ENCODE results near the gene BRINP3. TPM values are rescaled to one million over a fixed set of nuclear protein-coding genes. Genes with fewer than 3 reads are reported as not detected.
"Not testable (repeated sequence)": the region's sequence is repeated elsewhere in the genome, so short reads cannot be mapped to it uniquely, and the experiment has no call there.

The BRINP3 gene
- total RNA-seq: 1 to 10 TPM in 3 of 6 donors, under 1 TPM in 1, not detected in 2; 0.17 to 1.6 (median 1.1) TPM

GRCh38 chr1:190477762-190478148, at the start of gene BRINP3:
Gene BRINP3, minus strand, starts transcription at chr1:190477864.
- H3K4me3 ChIP-seq: peak within 1 kb of the TSS in 3 of 4 donors; percentile 16 to 39 (median 39)
- no peak for DNase-seq
- H3K4me1 ChIP-seq: peaks cover 0 to 18% (median 8%) of the 10 kb centered on the region in 4 donors
- H3K27ac ChIP-seq: no peak within 1 kb of the TSS
- ATAC-seq (ENCODE audit: low FRiP score in 2 of 2): no peak
- 3 to 7% methylated on average over 4 of the region's 4 CpGs for WGBS, 2 donors
- H3K36me3 ChIP-seq: no peaks in the 10 kb centered on the region
- TF ChIP-seq, protein P1, sequence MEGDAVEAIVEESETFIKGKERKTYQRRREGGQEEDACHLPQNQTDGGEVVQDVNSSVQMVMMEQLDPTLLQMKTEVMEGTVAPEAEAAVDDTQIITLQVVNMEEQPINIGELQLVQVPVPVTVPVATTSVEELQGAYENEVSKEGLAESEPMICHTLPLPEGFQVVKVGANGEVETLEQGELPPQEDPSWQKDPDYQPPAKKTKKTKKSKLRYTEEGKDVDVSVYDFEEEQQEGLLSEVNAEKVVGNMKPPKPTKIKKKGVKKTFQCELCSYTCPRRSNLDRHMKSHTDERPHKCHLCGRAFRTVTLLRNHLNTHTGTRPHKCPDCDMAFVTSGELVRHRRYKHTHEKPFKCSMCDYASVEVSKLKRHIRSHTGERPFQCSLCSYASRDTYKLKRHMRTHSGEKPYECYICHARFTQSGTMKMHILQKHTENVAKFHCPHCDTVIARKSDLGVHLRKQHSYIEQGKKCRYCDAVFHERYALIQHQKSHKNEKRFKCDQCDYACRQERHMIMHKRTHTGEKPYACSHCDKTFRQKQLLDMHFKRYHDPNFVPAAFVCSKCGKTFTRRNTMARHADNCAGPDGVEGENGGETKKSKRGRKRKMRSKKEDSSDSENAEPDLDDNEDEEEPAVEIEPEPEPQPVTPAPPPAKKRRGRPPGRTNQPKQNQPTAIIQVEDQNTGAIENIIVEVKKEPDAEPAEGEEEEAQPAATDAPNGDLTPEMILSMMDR (IDR thresholded peaks at IDR 0.05): no peak
- TF ChIP-seq POLR2AphosphoS5 (IDR thresholded peaks at IDR 0.05): no peak
- TF ChIP-seq EP300 (IDR thresholded peaks at IDR 0.05): no peak
- no peak for TF ChIP-seq POLR2A (IDR thresholded peaks at IDR 0.05)
- H3K27me3 ChIP-seq: no peaks in the 10 kb centered on the region
- H3K9me3 ChIP-seq: no peaks in the 10 kb centered on the region

GRCh38 chr1:190511554-190511953, 33.9 kb upstream of the BRINP3 start:
- no peak overlapping the region for H3K4me3 ChIP-seq
- 57 to 66% methylated on average over 2 of the region's 2 CpGs for WGBS, 2 donors
- TF ChIP-seq, protein P1 (IDR thresholded peaks at IDR 0.05): no peak
- no peak for TF ChIP-seq POLR2A (IDR thresholded peaks at IDR 0.05)
- no peak for TF ChIP-seq POLR2AphosphoS5 (IDR thresholded peaks at IDR 0.05)
- no peak for TF ChIP-seq EP300 (IDR thresholded peaks at IDR 0.05)

DNA sequence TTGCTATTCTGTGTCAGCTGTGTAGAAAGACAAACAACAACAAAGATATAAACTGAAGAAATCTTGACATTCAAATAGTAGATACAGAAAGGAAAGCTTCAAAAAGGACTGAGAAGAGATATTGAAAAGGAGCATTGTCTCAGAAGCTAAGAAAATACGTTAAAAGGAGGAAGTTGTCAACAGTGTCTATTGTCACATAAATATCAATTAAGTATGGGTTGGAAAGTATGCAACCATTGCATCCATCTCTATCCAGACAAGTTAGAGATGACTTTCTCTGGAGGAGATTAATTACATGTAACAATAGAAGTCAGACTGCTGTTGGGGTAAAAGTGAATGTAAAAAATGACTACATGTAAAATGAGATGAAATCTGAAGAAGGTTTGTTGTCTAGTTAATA, 29.7 kb upstream of the BRINP3 start:
- WGBS, 2 donors: 31 to 35% methylated on average over 1 of the region's 1 CpG
- H3K36me3 ChIP-seq: no peaks in the 10 kb centered on the region
- DNase-seq: no peak

More at GRCh38 chr1:190511554-190511953, 33.9 kb upstream of the BRINP3 start:
- H3K27ac ChIP-seq: no peak overlapping the region
- ATAC-seq (ENCODE audit: low FRiP score in 2 of 2) (no peak), DNase-seq (no peak)
- no peaks in the 10 kb centered on the region for H3K4me1 ChIP-seq
- H3K9me3 ChIP-seq: no peaks in the 10 kb centered on the region
- H3K27me3 ChIP-seq: no peaks in the 10 kb centered on the region
- H3K36me3 ChIP-seq: no peaks in the 10 kb centered on the region

GRCh38 chr1:190504539-190504938, 26.9 kb upstream of the BRINP3 start:
- H3K36me3 ChIP-seq; ATAC-seq (ENCODE audit: low FRiP score in 2 of 2); DNase-seq; H3K4me1 ChIP-seq; H3K27ac ChIP-seq; H3K9me3 ChIP-seq; H3K4me3 ChIP-seq; H3K27me3 ChIP-seq: not testable (repeated sequence)
- 82 to 87% methylated on average over 3 of the region's 3 CpGs for WGBS, 2 donors

More for the DNA sequence above, 29.7 kb upstream of the BRINP3 start:
- ATAC-seq (ENCODE audit: low FRiP score in 2 of 2): no peak
- H3K4me3 ChIP-seq: no peak overlapping the region
- H3K27ac ChIP-seq: no peak overlapping the region
- no peak for TF ChIP-seq EP300 (IDR thresholded peaks at IDR 0.05)
- TF ChIP-seq, protein P1 (IDR thresholded peaks at IDR 0.05): no peak
- TF ChIP-seq POLR2AphosphoS5 (IDR thresholded peaks at IDR 0.05): no peak
- no peak for TF ChIP-seq POLR2A (IDR thresholded peaks at IDR 0.05)
- no peaks in the 10 kb centered on the region for H3K4me1 ChIP-seq
- H3K9me3 ChIP-seq: peaks cover 0 to 3% (median 0%) of the 10 kb centered on the region in 4 donors
- H3K27me3 ChIP-seq: no peaks in the 10 kb centered on the region

DNA sequence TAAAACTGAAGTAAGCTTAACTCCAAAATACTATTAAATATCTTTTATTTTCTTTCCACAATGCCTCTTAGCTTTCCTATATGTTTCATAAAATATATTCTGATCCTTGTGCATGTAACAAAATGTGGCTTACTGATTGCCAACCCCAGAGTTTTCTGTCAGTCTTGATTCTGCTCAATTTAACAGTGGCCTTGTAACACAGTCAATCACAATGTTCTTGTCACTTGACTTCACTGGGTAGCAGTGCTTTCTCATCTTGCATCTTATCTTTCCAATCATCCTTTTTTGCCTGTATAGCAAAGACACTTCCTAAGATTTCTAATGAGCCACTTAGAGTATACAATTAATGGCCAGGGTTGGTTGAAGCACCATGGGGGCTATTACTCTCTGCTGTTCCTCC, 19.9 kb upstream of the BRINP3 start:
- DNase-seq: no peak
- H3K4me1 ChIP-seq: no peaks in the 10 kb centered on the region
- H3K4me3 ChIP-seq: no peak overlapping the region
- TF ChIP-seq POLR2A (IDR thresholded peaks at IDR 0.05) (no peak), POLR2AphosphoS5 (IDR thresholded peaks at IDR 0.05) (no peak), EP300 (IDR thresholded peaks at IDR 0.05) (no peak)
- TF ChIP-seq, protein P1 (IDR thresholded peaks at IDR 0.05): no peak
- H3K9me3 ChIP-seq: no peaks in the 10 kb centered on the region
- H3K27me3 ChIP-seq: no peaks in the 10 kb centered on the region
- H3K27ac ChIP-seq: no peak overlapping the region
- no peaks in the 10 kb centered on the region for H3K36me3 ChIP-seq
- no peak for ATAC-seq (ENCODE audit: low FRiP score in 2 of 2)

All from upper lobe of left lung (tissue), 6 donors.